ENCODE measurements around the gene TRIM75.
"Not testable (repeated sequence)": the region's sequence is repeated elsewhere in the genome, so short reads cannot be mapped to it uniquely, and the experiment has no call there.

The TRIM75 gene

GRCh38 chr4:165027762-165028402, 25.8 kb upstream of the TRIM75 start:
- no peaks in the 10 kb centered on the region for H3K36me3 ChIP-seq (ENCODE audit: control insufficient read depth, insufficient read depth, low read length, severe bottlenecking)
- no peaks in the 10 kb centered on the region for H3K27me3 ChIP-seq (replicated peaks; ENCODE audit: control insufficient read depth, insufficient read depth, low read length)
- no peak overlapping the region for H3K9ac ChIP-seq (ENCODE audit: low read length)
- H3K9me3 ChIP-seq (ENCODE audit: control insufficient read depth, low read length), result no peaks in the 10 kb centered on the region
- H3K4me1 ChIP-seq (ENCODE audit: control insufficient read depth, insufficient read depth, low read length), result no peaks in the 10 kb centered on the region
- no peak for DNase-seq (ENCODE audit: low read depth)
- no peak overlapping the region for H3K4me3 ChIP-seq (ENCODE audit: low read length)

GRCh38 chr4:165031436-165032211, 22.0 kb upstream of the TRIM75 start, which contains the start of gene TRIM60:
TRIM60 (plus strand) TSS chr4:165031999; CDS start chr4:165040073, 8,074 bp downstream.
- DNase-seq (ENCODE audit: low read depth), result no peak

GRCh38 chr4:165048170-165048569, 5.5 kb upstream of the TRIM75 start:
- Histone ChIP-seq H3K9ac (ENCODE audit: low read length) (no peak overlapping the region), H3K4me3 (ENCODE audit: low read length) (no peak overlapping the region), H3K4me1 (ENCODE audit: control insufficient read depth, insufficient read depth, low read length) (no peaks in the 10 kb centered on the region), H3K27me3 (replicated peaks; ENCODE audit: control insufficient read depth, insufficient read depth, low read length) (no peaks in the 10 kb centered on the region), H3K36me3 (ENCODE audit: control insufficient read depth, insufficient read depth, low read length, severe bottlenecking) (no peaks in the 10 kb centered on the region), H3K9me3 (ENCODE audit: control insufficient read depth, low read length) (no peaks in the 10 kb centered on the region)
- DNase-seq (ENCODE audit: low read depth), result no peak

More at GRCh38 chr4:165031436-165032211, 22.0 kb upstream of the TRIM75 start, which contains the start of gene TRIM60:
- Histone ChIP-seq H3K4me3 (ENCODE audit: low read length) (no peak within 1 kb of the TSS), H3K36me3 (ENCODE audit: control insufficient read depth, insufficient read depth, low read length, severe bottlenecking) (no peaks in the 10 kb centered on the region), H3K27me3 (replicated peaks; ENCODE audit: control insufficient read depth, insufficient read depth, low read length) (no peaks in the 10 kb centered on the region), H3K9ac (ENCODE audit: low read length) (no peak within 1 kb of the TSS), H3K9me3 (ENCODE audit: control insufficient read depth, low read length) (no peaks in the 10 kb centered on the region), H3K4me1 (ENCODE audit: control insufficient read depth, insufficient read depth, low read length) (no peaks in the 10 kb centered on the region)

- Histone ChIP-seq H3K9ac (ENCODE audit: low read length) (no peak overlapping the region), H3K4me1 (ENCODE audit: control insufficient read depth, insufficient read depth, low read length) (no peaks in the 10 kb centered on the region), H3K36me3 (ENCODE audit: control insufficient read depth, insufficient read depth, low read length, severe bottlenecking) (no peaks in the 10 kb centered on the region), H3K4me3 (ENCODE audit: low read length) (no peak overlapping the region), H3K27me3 (replicated peaks; ENCODE audit: control insufficient read depth, insufficient read depth, low read length) (no peaks in the 10 kb centered on the region), H3K9me3 (ENCODE audit: control insufficient read depth, low read length) (no peaks in the 10 kb centered on the region)
- DNase-seq (ENCODE audit: low read depth), result no peak
These were observed 1.0 kb upstream of the TRIM75 start for GRCh38 chr4:165052627-165053026.

GRCh38 chr4:165055601-165056000, 1.9 kb downstream of the TRIM75 start:
- no peak for DNase-seq (ENCODE audit: low read depth)
- Histone ChIP-seq H3K4me3 (ENCODE audit: low read length) (no peak overlapping the region), H3K4me1 (ENCODE audit: control insufficient read depth, insufficient read depth, low read length) (no peaks in the 10 kb centered on the region), H3K9me3 (ENCODE audit: control insufficient read depth, low read length) (no peaks in the 10 kb centered on the region), H3K9ac (ENCODE audit: low read length) (no peak overlapping the region), H3K27me3 (replicated peaks; ENCODE audit: control insufficient read depth, insufficient read depth, low read length) (no peaks in the 10 kb centered on the region), H3K36me3 (ENCODE audit: control insufficient read depth, insufficient read depth, low read length, severe bottlenecking) (no peaks in the 10 kb centered on the region)

GRCh38 chr4:165058666-165059065, 5.0 kb downstream of the TRIM75 start:
- Histone ChIP-seq H3K4me3 (ENCODE audit: low read length) (no peak overlapping the region), H3K9ac (ENCODE audit: low read length) (no peak overlapping the region), H3K27me3 (replicated peaks; ENCODE audit: control insufficient read depth, insufficient read depth, low read length) (no peaks in the 10 kb centered on the region), H3K9me3 (ENCODE audit: control insufficient read depth, low read length) (no peaks in the 10 kb centered on the region), H3K4me1 (ENCODE audit: control insufficient read depth, insufficient read depth, low read length) (no peaks in the 10 kb centered on the region), H3K36me3 (ENCODE audit: control insufficient read depth, insufficient read depth, low read length, severe bottlenecking) (no peaks in the 10 kb centered on the region)
- no peak for DNase-seq (ENCODE audit: low read depth)

- no peak for DNase-seq (ENCODE audit: low read depth)
- H3K27me3 ChIP-seq (replicated peaks; ENCODE audit: control insufficient read depth, insufficient read depth, low read length), result no peaks in the 10 kb centered on the region
- H3K9ac ChIP-seq (ENCODE audit: low read length), result no peak overlapping the region
- H3K4me3 ChIP-seq (ENCODE audit: low read length), result no peak overlapping the region
- H3K4me1 ChIP-seq (ENCODE audit: control insufficient read depth, insufficient read depth, low read length), result no peaks in the 10 kb centered on the region
- H3K36me3 ChIP-seq (ENCODE audit: control insufficient read depth, insufficient read depth, low read length, severe bottlenecking), result no peaks in the 10 kb centered on the region
- H3K9me3 ChIP-seq (ENCODE audit: control insufficient read depth, low read length), result no peaks in the 10 kb centered on the region
These were observed 5.7 kb downstream of the TRIM75 start for GRCh38 chr4:165059386-165059785.

- Histone ChIP-seq H3K36me3 (ENCODE audit: control insufficient read depth, insufficient read depth, low read length, severe bottlenecking) (no peaks in the 10 kb centered on the region), H3K9me3 (ENCODE audit: control insufficient read depth, low read length) (no peaks in the 10 kb centered on the region), H3K9ac (ENCODE audit: low read length) (no peak overlapping the region), H3K27me3 (replicated peaks; ENCODE audit: control insufficient read depth, insufficient read depth, low read length) (no peaks in the 10 kb centered on the region), H3K4me1 (ENCODE audit: control insufficient read depth, insufficient read depth, low read length) (no peaks in the 10 kb centered on the region), H3K4me3 (ENCODE audit: low read length) (no peak overlapping the region)
- DNase-seq (ENCODE audit: low read depth), result peak; percentile 6
These were observed 7.3 kb downstream of the TRIM75 start for GRCh38 chr4:165060938-165061337.

GRCh38 chr4:165070560-165070959, 16.9 kb downstream of the TRIM75 start:
- no peaks in the 10 kb centered on the region for H3K27me3 ChIP-seq (replicated peaks; ENCODE audit: control insufficient read depth, insufficient read depth, low read length)
- H3K4me1 ChIP-seq (ENCODE audit: control insufficient read depth, insufficient read depth, low read length), result no peaks in the 10 kb centered on the region
- H3K9ac ChIP-seq (ENCODE audit: low read length), result no peak overlapping the region
- no peak overlapping the region for H3K4me3 ChIP-seq (ENCODE audit: low read length)
- DNase-seq (ENCODE audit: low read depth), result no peak
- H3K9me3 ChIP-seq (ENCODE audit: control insufficient read depth, low read length), result no peaks in the 10 kb centered on the region
- no peaks in the 10 kb centered on the region for H3K36me3 ChIP-seq (ENCODE audit: control insufficient read depth, insufficient read depth, low read length, severe bottlenecking)

- not testable (repeated sequence) for H3K9ac ChIP-seq (ENCODE audit: low read length); H3K27me3 ChIP-seq (replicated peaks; ENCODE audit: control insufficient read depth, insufficient read depth, low read length)
These were observed 19.7 kb downstream of the TRIM75 start for GRCh38 chr4:165073346-165073745.

GRCh38 chr4:165077034-165077578, 23.4 kb downstream of the TRIM75 start:
- DNase-seq (ENCODE audit: low read depth), result no peak
- no peaks in the 10 kb centered on the region for H3K27me3 ChIP-seq (replicated peaks; ENCODE audit: control insufficient read depth, insufficient read depth, low read length)

More at GRCh38 chr4:165073346-165073745, 19.7 kb downstream of the TRIM75 start:
- DNase-seq (ENCODE audit: low read depth); H3K4me1 ChIP-seq (ENCODE audit: control insufficient read depth, insufficient read depth, low read length); H3K4me3 ChIP-seq (ENCODE audit: low read length); H3K36me3 ChIP-seq (ENCODE audit: control insufficient read depth, insufficient read depth, low read length, severe bottlenecking); H3K9me3 ChIP-seq (ENCODE audit: control insufficient read depth, low read length): not testable (repeated sequence)

More at GRCh38 chr4:165077034-165077578, 23.4 kb downstream of the TRIM75 start:
- no peak overlapping the region for H3K9ac ChIP-seq (ENCODE audit: low read length)
- H3K4me1 ChIP-seq (ENCODE audit: control insufficient read depth, insufficient read depth, low read length), result no peaks in the 10 kb centered on the region
- H3K4me3 ChIP-seq (ENCODE audit: low read length), result no peak overlapping the region
- H3K36me3 ChIP-seq (ENCODE audit: control insufficient read depth, insufficient read depth, low read length, severe bottlenecking), result peaks cover 13% of the 10 kb centered on the region
- H3K9me3 ChIP-seq (ENCODE audit: control insufficient read depth, low read length), result no peaks in the 10 kb centered on the region

Measured in adipocyte (in vitro differentiated cells).